ENCODE data around the gene CAMK2B. TPM values are rescaled to one million over a fixed set of nuclear protein-coding genes. Genes with fewer than 3 reads are reported as not detected.

Gene CAMK2B
- polyA plus RNA-seq, 3 donors = 0.13 TPM; not detected in 2

- no peak overlapping the region for H3K27ac Mint-ChIP-seq
- WGBS (ENCODE audit: insufficient coverage) = 96% methylated on average over 6 of the region's 11 CpGs
- H4K20me1 ChIP-seq (ENCODE audit: insufficient read depth, low read length) = no peaks in the 10 kb centered on the region
- no peaks in the 10 kb centered on the region for H3K9me3 ChIP-seq (replicated peaks in 1 of 2; ENCODE audit: control insufficient read depth in 1 of 2, insufficient read depth in 1 of 2, low read length in 2 of 2)
- no peaks in the 10 kb centered on the region for H3K36me3 Mint-ChIP-seq
- TF ChIP-seq, protein P1, sequence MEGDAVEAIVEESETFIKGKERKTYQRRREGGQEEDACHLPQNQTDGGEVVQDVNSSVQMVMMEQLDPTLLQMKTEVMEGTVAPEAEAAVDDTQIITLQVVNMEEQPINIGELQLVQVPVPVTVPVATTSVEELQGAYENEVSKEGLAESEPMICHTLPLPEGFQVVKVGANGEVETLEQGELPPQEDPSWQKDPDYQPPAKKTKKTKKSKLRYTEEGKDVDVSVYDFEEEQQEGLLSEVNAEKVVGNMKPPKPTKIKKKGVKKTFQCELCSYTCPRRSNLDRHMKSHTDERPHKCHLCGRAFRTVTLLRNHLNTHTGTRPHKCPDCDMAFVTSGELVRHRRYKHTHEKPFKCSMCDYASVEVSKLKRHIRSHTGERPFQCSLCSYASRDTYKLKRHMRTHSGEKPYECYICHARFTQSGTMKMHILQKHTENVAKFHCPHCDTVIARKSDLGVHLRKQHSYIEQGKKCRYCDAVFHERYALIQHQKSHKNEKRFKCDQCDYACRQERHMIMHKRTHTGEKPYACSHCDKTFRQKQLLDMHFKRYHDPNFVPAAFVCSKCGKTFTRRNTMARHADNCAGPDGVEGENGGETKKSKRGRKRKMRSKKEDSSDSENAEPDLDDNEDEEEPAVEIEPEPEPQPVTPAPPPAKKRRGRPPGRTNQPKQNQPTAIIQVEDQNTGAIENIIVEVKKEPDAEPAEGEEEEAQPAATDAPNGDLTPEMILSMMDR (IDR thresholded peaks at IDR 0.05) = no peak
- intact Hi-C loops (cut with micrococcal nuclease) = no loop called here
- no peaks in the 10 kb centered on the region for H3K27me3 ChIP-seq (ENCODE audit: control insufficient read depth in 2 of 2, insufficient read depth in 2 of 2, low read length in 2 of 2)
- no peaks in the 10 kb centered on the region for H3K4me1 Mint-ChIP-seq
- no peak overlapping the region for H3K4me3 ChIP-seq (replicated peaks in 1 of 3; ENCODE audit: low read depth in 2 of 3, low read length in 3 of 3)
- H3K9ac ChIP-seq (ENCODE audit: insufficient read depth, low read length, poor library complexity, severe bottlenecking) = no peak overlapping the region
- peaks cover 3 to 5% (median 4%) of the 10 kb centered on the region in 3 donors for H3K27me3 Mint-ChIP-seq (ENCODE audit: low read depth in 3 of 3)
- no peak overlapping the region for H3K4me3 Mint-ChIP-seq
- H3K9me3 Mint-ChIP-seq = no peaks in the 10 kb centered on the region
- no peak for DNase-seq
- H3K27ac ChIP-seq (ENCODE audit: low read depth in 1 of 2, low read length in 2 of 2) = no peak overlapping the region
- H3K4me2 ChIP-seq (replicated peaks; ENCODE audit: extremely low read depth, low read length, poor library complexity, severe bottlenecking) = no peak overlapping the region
- H2AFZ ChIP-seq (ENCODE audit: insufficient read depth, low read depth, low read length, poor library complexity, severe bottlenecking) = no peak overlapping the region
- H3K79me2 ChIP-seq (ENCODE audit: insufficient read depth, low read length) = no peaks in the 10 kb centered on the region
- H3K36me3 ChIP-seq (replicated peaks in 1 of 2; ENCODE audit: control insufficient read depth in 1 of 2, insufficient read depth in 2 of 2, low read length in 2 of 2) = no peaks in the 10 kb centered on the region
- no peaks in the 10 kb centered on the region for H3K4me1 ChIP-seq (ENCODE audit: control insufficient read depth in 1 of 2, insufficient read depth in 2 of 2, low read length in 2 of 2)
Measured at GRCh38 chr7:44229546-44230105, 95.8 kb downstream of the CAMK2B start.

GRCh38 chr7:44228571-44229350 is 96.6 kb downstream of the CAMK2B start:
- H3K27ac ChIP-seq (ENCODE audit: low read depth in 1 of 2, low read length in 2 of 2) = no peak overlapping the region
- H3K4me1 ChIP-seq (ENCODE audit: control insufficient read depth in 1 of 2, insufficient read depth in 2 of 2, low read length in 2 of 2) = no peaks in the 10 kb centered on the region
- no peak overlapping the region for H3K4me3 ChIP-seq (replicated peaks in 1 of 3; ENCODE audit: low read depth in 2 of 3, low read length in 3 of 3)
- no peak for DNase-seq
- H3K27me3 Mint-ChIP-seq (ENCODE audit: low read depth in 3 of 3) = peaks cover 3 to 5% (median 4%) of the 10 kb centered on the region in 3 donors
- no peak overlapping the region for H3K4me2 ChIP-seq (replicated peaks; ENCODE audit: extremely low read depth, low read length, poor library complexity, severe bottlenecking)
- intact Hi-C loops (cut with micrococcal nuclease) = no loop called here
- no peaks in the 10 kb centered on the region for H3K79me2 ChIP-seq (ENCODE audit: insufficient read depth, low read length)
- H3K36me3 Mint-ChIP-seq = no peaks in the 10 kb centered on the region
- H3K27ac Mint-ChIP-seq = no peak overlapping the region
- no peak overlapping the region for H3K9ac ChIP-seq (ENCODE audit: insufficient read depth, low read length, poor library complexity, severe bottlenecking)
- no peaks in the 10 kb centered on the region for H3K36me3 ChIP-seq (replicated peaks in 1 of 2; ENCODE audit: control insufficient read depth in 1 of 2, insufficient read depth in 2 of 2, low read length in 2 of 2)
- TF ChIP-seq, protein P1 (IDR thresholded peaks at IDR 0.05) = no peak
- no peaks in the 10 kb centered on the region for H3K9me3 ChIP-seq (replicated peaks in 1 of 2; ENCODE audit: control insufficient read depth in 1 of 2, insufficient read depth in 1 of 2, low read length in 2 of 2)
- H3K4me3 Mint-ChIP-seq = no peak overlapping the region
- no peaks in the 10 kb centered on the region for H3K27me3 ChIP-seq (ENCODE audit: control insufficient read depth in 2 of 2, insufficient read depth in 2 of 2, low read length in 2 of 2)
- no peaks in the 10 kb centered on the region for H3K9me3 Mint-ChIP-seq
- H3K4me1 Mint-ChIP-seq = no peaks in the 10 kb centered on the region
- WGBS (ENCODE audit: insufficient coverage) = 95% methylated on average over 18 of the region's 29 CpGs
- H2AFZ ChIP-seq (ENCODE audit: insufficient read depth, low read depth, low read length, poor library complexity, severe bottlenecking) = no peak overlapping the region
- H4K20me1 ChIP-seq (ENCODE audit: insufficient read depth, low read length) = no peaks in the 10 kb centered on the region

Measured in CD14-positive monocyte (primary cell).